GM12891 (cell line): Measurements from ENCODE around the gene FAM20A.

Source experiments
- DNase-seq: peaks from one replicate; pipeline ENCODE4 v3.0.0; 2011; ENCODE audit warnings: low spot score; ENCODE audit not compliant: insufficient read length
- FAIRE-seq: peaks from 2 replicates; lab custom pipeline; 2011; peaks lifted over from hg19 to GRCh38; lab: Jason Lieb, UNC
- PAX5 ChIP-seq: IDR thresholded peaks from 2 replicates; pipeline ENCODE4 v1.6.1; 2011; ENCODE audit warnings: low read length, moderate library complexity, mild to moderate bottlenecking; ENCODE audit not compliant: insufficient read depth, severe bottlenecking
- POLR2A ChIP-seq: IDR thresholded peaks from 2 replicates; pipeline ENCODE4 v1.6.1; 2011; ENCODE audit warnings: low read depth, low read length, control low read depth
- POLR2AphosphoS5 ChIP-seq: IDR thresholded peaks from 2 replicates; pipeline ENCODE4 v1.6.1; 2011; ENCODE audit warnings: low read depth, low read length, control low read depth
- POU2F2 ChIP-seq: IDR thresholded peaks from 2 replicates; pipeline ENCODE4 v1.6.1; 2011; ENCODE audit warnings: low read depth, mild to moderate bottlenecking, control low read depth, low read length, moderate library complexity
- SPI1 ChIP-seq: IDR thresholded peaks from 2 replicates; pipeline ENCODE4 v1.6.1; 2011; ENCODE audit warnings: low read depth, low read length, control low read depth
- TAF1 ChIP-seq: IDR thresholded peaks from 2 replicates; pipeline ENCODE4 v1.6.1; 2011; ENCODE audit warnings: low read depth, low read length, control low read depth

Gene FAM20A

GRCh38 chr17:68581863-68582645, 19.1 kb downstream of the FAM20A start:
- no peak for FAIRE-seq
- no peak for DNase-seq
- TF ChIP-seq TAF1 (no peak), POU2F2 (no peak), POLR2A (no peak), PAX5 (no peak), SPI1 (no peak), POLR2AphosphoS5 (no peak)

GRCh38 chr17:68580236-68580770, 20.9 kb downstream of the FAM20A start:
- TF ChIP-seq TAF1 (no peak), PAX5 (no peak), SPI1 (no peak), POU2F2 (no peak), POLR2A (no peak), POLR2AphosphoS5 (no peak)
- FAIRE-seq: no peak
- DNase-seq: no peak

- TF ChIP-seq POLR2A (no peak), TAF1 (no peak), POLR2AphosphoS5 (no peak), SPI1 (no peak), POU2F2 (no peak), PAX5 (no peak)
- FAIRE-seq (no peak), DNase-seq (no peak)
Measured at GRCh38 chr17:68579194-68579927, 21.8 kb downstream of the FAM20A start.

GRCh38 chr17:68578236-68578635, 22.9 kb downstream of the FAM20A start:
- TF ChIP-seq POLR2AphosphoS5 (no peak), POU2F2 (no peak), POLR2A (no peak), PAX5 (no peak), SPI1 (no peak), TAF1 (no peak)
- DNase-seq (no peak), FAIRE-seq (no peak)

- TF ChIP-seq POLR2A (no peak), POU2F2 (no peak), POLR2AphosphoS5 (no peak), TAF1 (no peak), SPI1 (no peak), PAX5 (no peak)
- DNase-seq: no peak
- no peak for FAIRE-seq
Measured at GRCh38 chr17:68577497-68577821, 23.7 kb downstream of the FAM20A start.

- no peak for TF ChIP-seq PAX5
- TF ChIP-seq POU2F2: no peak
- TF ChIP-seq TAF1: no peak
- no peak for TF ChIP-seq POLR2A
- DNase-seq (no peak), FAIRE-seq (no peak)
Measured at GRCh38 chr17:68576811-68577496, 24.2 kb downstream of the FAM20A start.

- FAIRE-seq (no peak), DNase-seq (no peak)
- no peak for TF ChIP-seq POLR2A
- no peak for TF ChIP-seq PAX5
- TF ChIP-seq SPI1: no peak
- no peak for TF ChIP-seq POLR2AphosphoS5
- TF ChIP-seq POU2F2: no peak
- no peak for TF ChIP-seq TAF1
Measured at GRCh38 chr17:68576137-68576536, 25.0 kb downstream of the FAM20A start.

GRCh38 chr17:68573338-68573737, 27.8 kb downstream of the FAM20A start:
- DNase-seq (no peak), FAIRE-seq (no peak)
- TF ChIP-seq TAF1: no peak
- TF ChIP-seq PAX5: no peak
- TF ChIP-seq POLR2AphosphoS5: no peak

GRCh38 chr17:68572138-68572842, 28.9 kb downstream of the FAM20A start:
- FAIRE-seq (no peak), DNase-seq (no peak)
- TF ChIP-seq SPI1: no peak
- TF ChIP-seq POLR2AphosphoS5: no peak
- no peak for TF ChIP-seq POU2F2
- no peak for TF ChIP-seq TAF1
- TF ChIP-seq PAX5: no peak
- TF ChIP-seq POLR2A: no peak
